Keratinocyte (primary cell): Measurements from ENCODE around the gene CRYGC. TPM values are rescaled to one million over a fixed set of nuclear protein-coding genes. Genes with fewer than 3 reads are reported as not detected.
"Not testable (repeated sequence)": the region's sequence is repeated elsewhere in the genome, so short reads cannot be mapped to it uniquely, and the experiment has no call there.

ENCODE experiments used
- DNase-seq: peaks from one replicate; pipeline ENCODE4 v3.0.0-alpha.2; 2011; ENCODE audit warnings: low read depth, missing footprints, low spot score
- FAIRE-seq: peaks from 2 replicates; lab custom pipeline; 2011; peaks lifted over from hg19 to GRCh38; lab: Jason Lieb, UNC
- H2AFZ ChIP-seq: 2 replicates; pipeline ENCODE4 v1.6.0; 2012; ENCODE audit warnings: low read length, control low read depth, inconsistent platforms; ENCODE audit not compliant: control insufficient read depth
- H3K27ac ChIP-seq: 2 replicates; pipeline ENCODE4 v1.5.1; 2011; ENCODE audit warnings: low read length; ENCODE audit not compliant: control insufficient read depth, insufficient read depth
- H3K27me3 ChIP-seq: 3 replicates; pipeline ENCODE4 v1.6.0; 2011; ENCODE audit warnings: low read length; ENCODE audit not compliant: control insufficient read depth, insufficient read depth; ENCODE audit errors: extremely low read depth
- H3K36me3 ChIP-seq, 2 experiments: 2 replicates in 1 of 2; 3 replicates in 1 of 2; pipeline ENCODE4 v1.5.1; 2011; ENCODE audit warnings: low read length in 2 of 2, mild to moderate bottlenecking in 1 of 2; ENCODE audit not compliant: control insufficient read depth in 2 of 2, insufficient read depth in 2 of 2; ENCODE audit errors: extremely low read depth in 1 of 2
- H3K4me1 ChIP-seq: 3 replicates; pipeline ENCODE4 v1.5.1; 2011; ENCODE audit warnings: low read length; ENCODE audit not compliant: control insufficient read depth, insufficient read depth; ENCODE audit errors: extremely low read depth
- H3K4me2 ChIP-seq: 3 replicates; pipeline ENCODE4 v1.6.0; 2011; ENCODE audit warnings: low read depth, low read length; ENCODE audit not compliant: control insufficient read depth, insufficient read depth; ENCODE audit errors: extremely low read depth
- H3K4me3 ChIP-seq, 3 experiments: fragments of 200-600 bp in 1 of 3; sonication (generic) in 1 of 3; 2 replicates in 2 of 3; 3 replicates in 1 of 3; pipeline ENCODE4 v1.5.1; 2011 to 2016; ENCODE audit warnings: low read length in 3 of 3, mild to moderate bottlenecking in 3 of 3, control low read depth in 2 of 3, inconsistent platforms in 1 of 3, low read depth in 1 of 3, mixed read lengths in 1 of 3, mixed run types in 1 of 3, moderate library complexity in 1 of 3; ENCODE audit not compliant: control insufficient read depth in 2 of 3, insufficient read depth in 2 of 3; ENCODE audit errors: extremely low read depth in 1 of 3
- H3K79me2 ChIP-seq: 2 replicates; pipeline ENCODE4 v1.6.0; 2012; ENCODE audit warnings: low read length; ENCODE audit not compliant: control insufficient read depth, insufficient read depth
- H3K9ac ChIP-seq: 3 replicates; pipeline ENCODE4 v1.6.0; 2011; ENCODE audit warnings: low read length; ENCODE audit not compliant: control insufficient read depth, insufficient read depth; ENCODE audit errors: extremely low read depth
- H3K9me1 ChIP-seq: 3 replicates; pipeline ENCODE4 v1.6.0; 2011; ENCODE audit warnings: low read length; ENCODE audit not compliant: control insufficient read depth, insufficient read depth; ENCODE audit errors: extremely low read depth
- H3K9me3 ChIP-seq: 2 replicates; pipeline ENCODE4 v1.5.1; 2012; ENCODE audit warnings: low read depth, low read length; ENCODE audit not compliant: control insufficient read depth
- H4K20me1 ChIP-seq: 3 replicates; pipeline ENCODE4 v1.6.0; 2011; ENCODE audit warnings: low read length; ENCODE audit not compliant: control insufficient read depth, insufficient read depth; ENCODE audit errors: extremely low read depth
- EZH2 ChIP-seq: IDR thresholded peaks from one replicate; pipeline ENCODE4 v1.6.1; 2012; ENCODE audit warnings: inconsistent platforms, mild to moderate bottlenecking, low read length, moderate library complexity
- dilution Hi-C: fragments of 300-500 bp; cut with MboI; formaldehyde crosslinking; loops from one replicate; pipeline ENCODE4 v1.7.0; 2020; ENCODE audit warnings: low sequenced_read_pairs; ENCODE audit not compliant: extremely low pct_ligation_motif_present
- polyA plus RNA-seq, 5 experiments: library from polyadenylated mRNA; depleted of rRNA in 3 of 5; stranded (reverse) in 3 of 5; stranded (forward) in 1 of 5; unstranded in 1 of 5; fragments of >200 nt; gene quantifications; 1 replicate in 1 of 5; 2 replicates in 3 of 5; 3 replicates in 1 of 5; pipeline versions ENCODE4 v1.2.1 to v1.2.3, GENCODE V29; 2011 to 2012; ENCODE audit warnings: missing spikeins in 2 of 5, low read depth in 1 of 5, low replicate concordance in 1 of 5
- TF ChIP-seq, protein P1 (sequence below), 3 experiments: IDR thresholded peaks in 1 of 3; conservative IDR thresholded peaks in 1 of 3; optimal IDR thresholded peaks in 1 of 3; 2 replicates in 2 of 3; 3 replicates in 1 of 3; pipeline versions ENCODE3 to v1.5.1; 2011; ENCODE audit warnings: low read length in 3 of 3, mild to moderate bottlenecking in 3 of 3, moderate library complexity in 2 of 3, control low read depth in 1 of 3, inconsistent platforms in 1 of 3; ENCODE audit not compliant: insufficient read depth in 2 of 3; ENCODE audit errors: extremely low read depth in 1 of 3

CRYGC gene
- polyA plus RNA-seq, 1 donor (not counting 4 experiments of a cell fraction or from before 2014, with no cell fraction given): not detected

DNA sequence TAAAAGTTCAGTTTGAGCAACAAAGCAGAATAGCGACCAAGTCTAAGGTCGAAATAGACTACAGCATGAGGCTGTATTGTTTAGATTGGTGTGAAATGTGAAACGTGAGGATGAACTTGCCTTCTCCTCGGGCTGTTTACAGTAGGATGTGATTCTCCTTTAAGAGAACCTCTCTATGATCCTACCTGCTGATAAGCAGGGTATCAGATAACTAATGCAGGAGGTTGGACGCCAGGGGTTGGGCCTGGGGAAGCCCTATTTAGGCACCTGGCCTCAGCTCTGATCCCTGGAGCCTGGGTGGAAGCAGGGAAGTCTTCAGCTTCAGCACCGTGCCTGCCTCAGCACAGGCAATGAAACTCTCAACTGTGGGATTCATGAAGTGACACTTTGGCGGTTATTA lies 16.7 kb downstream of the CRYGC start:
- no peak for FAIRE-seq
- Histone ChIP-seq H3K9me1 (no peaks in the 10 kb centered on the region), H3K4me2 (no peak overlapping the region), H3K9ac (no peak overlapping the region), H3K4me3 (no peak overlapping the region), H3K9me3 (no peaks in the 10 kb centered on the region), H2AFZ (no peak overlapping the region), H3K27me3 (peaks cover 14% of the 10 kb centered on the region), H3K27ac (no peak overlapping the region), H3K36me3 (no peaks in the 10 kb centered on the region), H4K20me1 (no peaks in the 10 kb centered on the region), H3K4me1 (no peaks in the 10 kb centered on the region), H3K79me2 (no peaks in the 10 kb centered on the region)
- DNase-seq: no peak
- TF ChIP-seq, protein P1, sequence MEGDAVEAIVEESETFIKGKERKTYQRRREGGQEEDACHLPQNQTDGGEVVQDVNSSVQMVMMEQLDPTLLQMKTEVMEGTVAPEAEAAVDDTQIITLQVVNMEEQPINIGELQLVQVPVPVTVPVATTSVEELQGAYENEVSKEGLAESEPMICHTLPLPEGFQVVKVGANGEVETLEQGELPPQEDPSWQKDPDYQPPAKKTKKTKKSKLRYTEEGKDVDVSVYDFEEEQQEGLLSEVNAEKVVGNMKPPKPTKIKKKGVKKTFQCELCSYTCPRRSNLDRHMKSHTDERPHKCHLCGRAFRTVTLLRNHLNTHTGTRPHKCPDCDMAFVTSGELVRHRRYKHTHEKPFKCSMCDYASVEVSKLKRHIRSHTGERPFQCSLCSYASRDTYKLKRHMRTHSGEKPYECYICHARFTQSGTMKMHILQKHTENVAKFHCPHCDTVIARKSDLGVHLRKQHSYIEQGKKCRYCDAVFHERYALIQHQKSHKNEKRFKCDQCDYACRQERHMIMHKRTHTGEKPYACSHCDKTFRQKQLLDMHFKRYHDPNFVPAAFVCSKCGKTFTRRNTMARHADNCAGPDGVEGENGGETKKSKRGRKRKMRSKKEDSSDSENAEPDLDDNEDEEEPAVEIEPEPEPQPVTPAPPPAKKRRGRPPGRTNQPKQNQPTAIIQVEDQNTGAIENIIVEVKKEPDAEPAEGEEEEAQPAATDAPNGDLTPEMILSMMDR (optimal IDR thresholded peaks at IDR 0.05 in 1 of 3, IDR thresholded peaks at IDR 0.05 in 1 of 3, conservative IDR thresholded peaks at IDR 0.05 in 1 of 3; ENCODE audit: extremely low read depth in 1 of 3, insufficient read depth in 2 of 3, low read length in 3 of 3): no peak
- no peak for TF ChIP-seq EZH2
- dilution Hi-C loops: no loop called here

DNA sequence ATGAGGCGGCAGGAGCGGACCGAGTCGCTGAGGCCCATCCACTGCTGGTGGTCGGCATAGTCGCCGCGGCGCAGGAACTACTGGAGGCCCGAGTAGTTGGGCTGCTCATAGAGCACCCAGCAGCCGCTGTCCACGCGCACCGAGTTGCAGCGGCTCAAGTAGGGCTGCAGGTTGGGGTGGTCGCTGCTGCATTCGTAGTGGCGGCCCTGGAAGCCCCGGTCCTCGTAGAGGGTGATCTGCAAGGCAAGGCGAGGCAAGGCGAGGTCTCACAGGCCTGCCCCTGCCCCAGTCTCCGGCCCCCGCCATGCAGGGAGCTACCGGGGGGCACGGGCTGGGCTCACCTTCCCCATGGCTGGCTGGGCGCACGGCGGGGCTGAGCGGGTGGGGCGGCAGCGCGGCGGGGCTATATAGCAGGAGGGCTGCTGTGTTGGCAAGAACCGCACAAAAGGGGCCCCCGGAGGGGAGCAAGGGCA lies 17.3 kb downstream of the CRYGC start:
- H3K4me2 ChIP-seq, H3K79me2 ChIP-seq, H3K9me1 ChIP-seq, FAIRE-seq, H4K20me1 ChIP-seq, H3K9me3 ChIP-seq, DNase-seq, H3K36me3 ChIP-seq, dilution Hi-C loops, H3K27ac ChIP-seq, H3K4me1 ChIP-seq, H3K4me3 ChIP-seq, H2AFZ ChIP-seq, H3K9ac ChIP-seq: not testable (repeated sequence)
- peaks cover 14% of the 10 kb centered on the region for H3K27me3 ChIP-seq

DNA sequence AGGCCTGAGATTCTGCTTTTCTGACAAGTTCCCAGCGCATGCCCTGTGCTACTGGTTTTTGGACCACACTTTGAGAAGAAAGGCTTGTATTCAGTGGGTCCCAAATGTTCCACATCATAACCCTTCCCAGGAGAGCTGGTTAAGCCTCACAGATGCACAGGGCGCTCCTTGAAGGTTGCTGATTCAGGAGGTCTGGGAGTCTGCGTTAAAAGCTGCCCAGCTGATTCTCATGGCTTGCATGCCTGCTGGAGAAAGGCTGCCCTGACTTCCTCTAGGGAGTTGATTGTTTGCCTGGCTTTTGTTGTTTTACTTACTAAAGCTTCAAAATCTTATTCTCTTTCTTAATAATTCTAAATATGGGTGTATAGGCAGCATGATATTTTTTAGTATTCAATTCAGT lies 26.0 kb downstream of the CRYGC start:
- DNase-seq (no peak), FAIRE-seq (no peak)
- no peak overlapping the region for H3K9ac ChIP-seq
- TF ChIP-seq EZH2: no peak
- TF ChIP-seq, protein P1 (optimal IDR thresholded peaks at IDR 0.05 in 1 of 3, IDR thresholded peaks at IDR 0.05 in 1 of 3, conservative IDR thresholded peaks at IDR 0.05 in 1 of 3; ENCODE audit: extremely low read depth in 1 of 3, insufficient read depth in 2 of 3, low read length in 3 of 3): no peak
- no peak overlapping the region for H2AFZ ChIP-seq
- no peak overlapping the region for H3K4me2 ChIP-seq
- no peaks in the 10 kb centered on the region for H3K27me3 ChIP-seq
- H3K27ac ChIP-seq: no peak overlapping the region
- no peaks in the 10 kb centered on the region for H3K36me3 ChIP-seq
- H3K4me3 ChIP-seq: no peak overlapping the region
- H3K79me2 ChIP-seq: no peaks in the 10 kb centered on the region
- no peaks in the 10 kb centered on the region for H4K20me1 ChIP-seq
- no peaks in the 10 kb centered on the region for H3K9me1 ChIP-seq
- no peaks in the 10 kb centered on the region for H3K4me1 ChIP-seq
- dilution Hi-C loops: no loop called here
- no peaks in the 10 kb centered on the region for H3K9me3 ChIP-seq
